Thymus (tissue), 11 donors: Measurements from ENCODE around the gene SPATA31E1. TPM values are rescaled to one million over a fixed set of nuclear protein-coding genes. Genes with fewer than 3 reads are reported as not detected.
"Not testable (repeated sequence)": the region's sequence is repeated elsewhere in the genome, so short reads cannot be mapped to it uniquely, and the experiment has no call there.

ENCODE experiments used
- DNase-seq, 9 donors: peaks; one replicate each; pipeline ENCODE4 v3.0.0-alpha.2; 2013; ENCODE audit warnings: low spot score in 9 of 9, low read depth in 6 of 9, missing footprints in 1 of 9
- H3K27ac ChIP-seq, 2 donors: one replicate each; pipeline ENCODE4 v1.5.1; 2013; ENCODE audit warnings: control low read depth in 1 of 2, low read depth in 1 of 2, low read length in 1 of 2, mild to moderate bottlenecking in 1 of 2, moderate library complexity in 1 of 2
- H3K27me3 ChIP-seq, 2 donors: one replicate each; pipeline ENCODE4 v1.5.1; 2013; ENCODE audit warnings: low read length in 1 of 2; ENCODE audit not compliant: control insufficient read depth in 2 of 2, insufficient read depth in 1 of 2
- H3K36me3 ChIP-seq, 2 donors: one replicate each; pipeline ENCODE4 v1.5.1; 2013; ENCODE audit warnings: low read length in 1 of 2, mild to moderate bottlenecking in 1 of 2, moderate library complexity in 1 of 2; ENCODE audit not compliant: control insufficient read depth in 2 of 2, insufficient read depth in 2 of 2
- H3K4me1 ChIP-seq, 2 donors: one replicate each; pipeline ENCODE4 v1.5.1; 2013; ENCODE audit warnings: low read length in 2 of 2; ENCODE audit not compliant: control insufficient read depth in 2 of 2, insufficient read depth in 2 of 2
- H3K4me3 ChIP-seq, 2 donors: one replicate each; pipeline ENCODE4 v1.5.1; 2013; ENCODE audit warnings: low read length in 2 of 2, control low read depth in 1 of 2, mild to moderate bottlenecking in 1 of 2
- H3K9me3 ChIP-seq, 2 donors: one replicate each; pipeline ENCODE4 v1.5.1; 2013; ENCODE audit warnings: low read length in 1 of 2, mild to moderate bottlenecking in 1 of 2; ENCODE audit not compliant: control insufficient read depth in 2 of 2, insufficient read depth in 1 of 2
- WGBS: extraction: QIAGEN DNeasy Blood & Tissue Kit; methylation state at CpG from one replicate; pipeline ENCODE4 v1.1.7; 2013; 5-methylcytosine and 5-hydroxymethylcytosine counted together
- polyA plus RNA-seq: library from polyadenylated mRNA; stranded (reverse); fragments of 200-250 nt; gene quantifications from one replicate; pipeline ENCODE4 v1.2.3, GENCODE V29; 2013
- total RNA-seq: library from RNA; stranded (reverse); fragments of 120-200 nt; gene quantifications from one replicate; pipeline ENCODE4 v1.2.4, GENCODE V29; 2013
- donor health status: healthy.

The SPATA31E1 gene
- total and polyA plus RNA-seq, 2 donors = 0.02 TPM; not detected in 1

- WGBS = 94% methylated on average over 4 of the region's 4 CpGs
- no peak overlapping the region for H3K4me3 ChIP-seq
- no peaks in the 10 kb centered on the region for H3K4me1 ChIP-seq
- no peaks in the 10 kb centered on the region for H3K9me3 ChIP-seq
- no peak overlapping the region for H3K27ac ChIP-seq
- no peaks in the 10 kb centered on the region for H3K27me3 ChIP-seq
- H3K36me3 ChIP-seq = no peaks in the 10 kb centered on the region
- DNase-seq = no peak
Observed at GRCh38 chr9:87850391-87850790, 32.3 kb upstream of the SPATA31E1 start.

- H3K27ac ChIP-seq, H3K36me3 ChIP-seq, H3K4me3 ChIP-seq, H3K4me1 ChIP-seq, DNase-seq, H3K9me3 ChIP-seq, H3K27me3 ChIP-seq: not testable (repeated sequence)
- WGBS = 86% methylated on average over 4 of the region's 4 CpGs
Observed at GRCh38 chr9:87851186-87851585, 31.5 kb upstream of the SPATA31E1 start.

GRCh38 chr9:87853302-87853701 is 29.4 kb upstream of the SPATA31E1 start:
- H3K4me3 ChIP-seq = no peak overlapping the region
- peaks cover 0 to 15% of the 10 kb centered on the region in 2 donors for H3K9me3 ChIP-seq
- no peaks in the 10 kb centered on the region for H3K36me3 ChIP-seq
- no peaks in the 10 kb centered on the region for H3K4me1 ChIP-seq
- DNase-seq = no peak
- no peaks in the 10 kb centered on the region for H3K27me3 ChIP-seq
- no peak overlapping the region for H3K27ac ChIP-seq
- 94% methylated on average over 7 of the region's 7 CpGs for WGBS

GRCh38 chr9:87853876-87854579 is 28.6 kb upstream of the SPATA31E1 start:
- no peaks in the 10 kb centered on the region for H3K36me3 ChIP-seq
- WGBS = 93% methylated on average over 3 of the region's 3 CpGs
- no peak overlapping the region for H3K4me3 ChIP-seq
- H3K27ac ChIP-seq = no peak overlapping the region
- no peaks in the 10 kb centered on the region for H3K4me1 ChIP-seq
- no peak for DNase-seq
- no peaks in the 10 kb centered on the region for H3K27me3 ChIP-seq
- peaks cover 0 to 19% of the 10 kb centered on the region in 2 donors for H3K9me3 ChIP-seq

GRCh38 chr9:87854580-87854955 is 28.1 kb upstream of the SPATA31E1 start:
- no peaks in the 10 kb centered on the region for H3K4me1 ChIP-seq
- WGBS = 80% methylated on average over 5 of the region's 5 CpGs
- no peaks in the 10 kb centered on the region for H3K36me3 ChIP-seq
- no peaks in the 10 kb centered on the region for H3K27me3 ChIP-seq
- peaks cover 0 to 25% of the 10 kb centered on the region in 2 donors for H3K9me3 ChIP-seq
- no peak for DNase-seq
- no peak overlapping the region for H3K4me3 ChIP-seq
- H3K27ac ChIP-seq = no peak overlapping the region

- no peak for DNase-seq
- WGBS = 94% methylated on average over 3 of the region's 3 CpGs
- Histone ChIP-seq H3K4me1 (no peaks in the 10 kb centered on the region), H3K4me3 (no peak overlapping the region), H3K9me3 (peaks cover 0 to 30% of the 10 kb centered on the region in 2 donors), H3K27ac (no peak overlapping the region), H3K27me3 (no peaks in the 10 kb centered on the region), H3K36me3 (no peaks in the 10 kb centered on the region)
Observed at GRCh38 chr9:87855061-87855460, 27.6 kb upstream of the SPATA31E1 start.

GRCh38 chr9:87857141-87857947 is 25.3 kb upstream of the SPATA31E1 start:
- no peak overlapping the region for H3K27ac ChIP-seq
- H3K36me3 ChIP-seq = no peaks in the 10 kb centered on the region
- WGBS = 86% methylated on average over 29 of the region's 29 CpGs
- H3K27me3 ChIP-seq = no peaks in the 10 kb centered on the region
- no peak for DNase-seq
- H3K9me3 ChIP-seq = peaks cover 0 to 32% of the 10 kb centered on the region in 2 donors
- no peak overlapping the region for H3K4me3 ChIP-seq
- no peaks in the 10 kb centered on the region for H3K4me1 ChIP-seq

GRCh38 chr9:87857948-87858335 is 24.7 kb upstream of the SPATA31E1 start:
- DNase-seq = no peak
- 97% methylated on average over 8 of the region's 8 CpGs for WGBS
- Histone ChIP-seq H3K4me3 (no peak overlapping the region), H3K36me3 (no peaks in the 10 kb centered on the region), H3K9me3 (peaks cover 0 to 32% of the 10 kb centered on the region in 2 donors), H3K27ac (no peak overlapping the region), H3K27me3 (no peaks in the 10 kb centered on the region), H3K4me1 (no peaks in the 10 kb centered on the region)

GRCh38 chr9:87859137-87859536 is 23.5 kb upstream of the SPATA31E1 start:
- H3K4me1 ChIP-seq = no peaks in the 10 kb centered on the region
- no peaks in the 10 kb centered on the region for H3K36me3 ChIP-seq
- no peak for DNase-seq
- 90% methylated on average over 27 of the region's 27 CpGs for WGBS
- no peak overlapping the region for H3K4me3 ChIP-seq
- H3K27me3 ChIP-seq = peaks cover 0 to 3% of the 10 kb centered on the region in 2 donors
- peaks cover 0 to 32% of the 10 kb centered on the region in 2 donors for H3K9me3 ChIP-seq
- no peak overlapping the region for H3K27ac ChIP-seq
